Activated CD4-positive, alpha-beta memory T cell treated with anti-CD3 and anti-CD28 coated beads, Interleukin-2, amount 10 ng/mL, durations not matched to agents 7 days and 5 days (primary cell): ENCODE data around the gene COL6A1. TPM values are rescaled to one million over a fixed set of nuclear protein-coding genes. Genes with fewer than 3 reads are reported as not detected.

Source experiments
- CTCF ChIA-PET: fragments of 350-600 bp; sonication (Branson Sonifier 250); formaldehyde crosslinking; loops from one replicate; lab custom pipeline; 2021; ENCODE audit warnings: antibody characterized with exemption, inconsistent platforms; lab: Charles Lee
- POLR2A ChIA-PET: fragments of 350-600 bp; sonication (Branson Sonifier 250); formaldehyde crosslinking; loops from one replicate; lab custom pipeline; 2021; ENCODE audit warnings: antibody characterized with exemption; lab: Charles Lee
- DNase-seq: peaks from one replicate; pipeline ENCODE4 v3.0.0-alpha.2; 2020
- H3K27ac Mint-ChIP-seq: one replicate; pipeline ENCODE4 v1.8.0; 2021; ENCODE audit warnings: mild to moderate bottlenecking, mixed read lengths
- H3K27me3 Mint-ChIP-seq: one replicate; pipeline ENCODE4 v1.8.0; 2021; ENCODE audit warnings: mixed read lengths
- H3K36me3 Mint-ChIP-seq: one replicate; pipeline ENCODE4 v1.8.0; 2021; ENCODE audit warnings: low read depth, mixed read lengths
- H3K4me1 Mint-ChIP-seq: one replicate; pipeline ENCODE4 v1.8.0; 2021; ENCODE audit warnings: mixed read lengths
- H3K4me3 Mint-ChIP-seq: one replicate; pipeline ENCODE4 v1.8.0; 2021; ENCODE audit warnings: mild to moderate bottlenecking, mixed read lengths
- H3K9me3 Mint-ChIP-seq: one replicate; pipeline ENCODE4 v1.8.0; 2021; ENCODE audit warnings: mixed read lengths
- total RNA-seq, 2 experiments: library from RNA; stranded (reverse); gene quantifications; one replicate each; pipeline ENCODE4 v1.2.3, GENCODE V29; 2021

Gene COL6A1
- total RNA-seq, 2 experiments from 2014 or later, result 0.08 to 0.33 TPM

DNA sequence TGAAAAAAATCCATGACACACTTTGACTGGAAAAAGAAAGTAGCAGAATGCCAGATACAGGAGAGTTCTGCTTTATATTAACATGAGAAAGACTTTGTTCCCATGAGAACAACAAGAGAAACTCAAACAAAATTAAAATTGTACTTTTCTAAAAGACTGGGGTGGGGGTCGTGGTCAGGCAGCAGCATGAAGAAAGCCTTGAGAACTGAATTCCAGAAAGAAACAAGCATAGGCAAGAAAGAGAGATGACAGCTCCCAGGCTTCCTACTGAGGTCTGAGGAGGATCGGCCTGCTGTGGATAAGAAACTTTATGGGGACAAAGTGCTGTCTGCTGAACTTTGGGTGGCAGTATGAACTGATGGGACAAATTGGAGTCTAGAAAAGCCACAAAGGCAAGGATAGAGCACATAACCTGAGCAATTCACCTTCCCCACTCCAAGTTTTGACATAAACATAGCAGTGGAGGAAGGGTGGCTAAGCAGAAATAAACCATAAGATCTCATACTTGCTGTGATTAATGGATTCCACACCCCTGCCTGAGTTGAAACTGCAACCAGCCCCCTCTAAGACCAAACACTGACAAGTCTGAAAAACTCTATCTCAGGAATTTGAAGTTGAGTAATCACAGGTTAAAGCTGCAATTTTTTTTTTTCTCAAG is 43.7 kb downstream of the COL6A1 start:
- H3K27ac Mint-ChIP-seq, result no peak overlapping the region

DNA sequence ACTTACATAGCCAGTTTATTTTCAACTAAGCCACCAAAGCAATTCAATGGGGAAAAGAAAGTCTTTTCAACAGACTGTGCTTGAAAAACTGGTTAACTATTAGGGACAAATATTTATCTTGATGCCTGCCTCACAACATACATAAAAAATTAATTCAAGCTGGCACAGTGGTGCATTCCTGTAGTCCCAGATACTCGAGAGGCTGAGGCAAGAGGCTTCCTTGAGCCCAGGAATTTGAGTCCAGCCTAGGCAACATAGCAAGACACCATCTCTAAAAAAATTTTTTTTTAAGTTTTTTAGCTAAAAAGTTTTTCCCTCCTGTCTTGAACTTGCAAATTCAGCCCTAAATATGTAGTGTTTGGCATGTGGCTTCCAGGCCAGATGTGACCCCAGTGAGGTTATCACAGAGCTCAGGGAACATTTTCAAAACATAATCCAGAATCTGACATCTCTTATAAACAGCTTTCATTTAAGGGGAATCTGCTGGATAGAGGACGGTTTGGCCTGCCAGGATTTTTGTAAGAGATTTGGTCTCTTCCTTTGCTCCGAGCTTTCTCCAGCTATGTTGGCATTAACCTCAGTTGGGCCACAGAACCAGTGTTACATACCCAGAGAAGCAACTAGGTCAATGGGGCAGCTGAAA is 46.4 kb downstream of the COL6A1 start:
- Mint-ChIP-seq H3K36me3 (no peaks in the 10 kb centered on the region), H3K27ac (no peak overlapping the region), H3K9me3 (peaks cover 10% of the 10 kb centered on the region), H3K27me3 (peaks cover 26% of the 10 kb centered on the region), H3K4me1 (no peaks in the 10 kb centered on the region), H3K4me3 (no peak overlapping the region)
- DNase-seq, result no peak
- ChIA-PET POLR2A (no interaction called here), CTCF (no interaction called here)

More for the DNA sequence above, 43.7 kb downstream of the COL6A1 start:
- no peak for DNase-seq
- ChIA-PET CTCF (no interaction called here), POLR2A (no interaction called here)
- peaks cover 7% of the 10 kb centered on the region for H3K9me3 Mint-ChIP-seq
- H3K4me1 Mint-ChIP-seq, result no peaks in the 10 kb centered on the region
- H3K27me3 Mint-ChIP-seq, result peaks cover 26% of the 10 kb centered on the region
- no peak overlapping the region for H3K4me3 Mint-ChIP-seq
- no peaks in the 10 kb centered on the region for H3K36me3 Mint-ChIP-seq

DNA sequence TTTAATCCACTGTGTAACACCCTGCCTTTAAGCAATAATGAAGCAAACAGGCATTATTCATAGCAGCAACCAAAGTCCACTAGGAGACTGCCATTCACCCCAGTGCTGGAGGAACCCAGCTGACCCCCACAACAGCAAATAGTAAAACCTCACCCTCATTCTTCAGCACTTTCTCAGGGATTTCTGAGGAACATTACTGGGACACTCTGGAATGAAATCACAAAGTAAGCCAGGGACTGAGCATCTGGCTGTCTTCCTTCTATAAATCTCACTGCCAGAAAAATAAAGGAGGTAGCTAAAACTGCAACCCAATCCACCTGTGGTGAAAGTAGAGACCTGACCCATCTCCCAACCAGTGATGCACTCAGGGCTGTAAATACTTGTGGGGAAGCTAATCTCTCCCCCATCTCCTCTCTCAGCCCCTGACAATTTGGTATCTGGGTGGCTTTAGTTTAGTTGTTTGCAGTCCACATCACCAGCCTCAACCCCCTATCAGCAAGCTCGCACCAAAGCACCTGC is 47.1 kb downstream of the COL6A1 start:
- peaks cover 26% of the 10 kb centered on the region for H3K27me3 Mint-ChIP-seq
- no peak overlapping the region for H3K27ac Mint-ChIP-seq
- no peaks in the 10 kb centered on the region for H3K4me1 Mint-ChIP-seq
- H3K4me3 Mint-ChIP-seq, result no peak overlapping the region
- ChIA-PET CTCF (no interaction called here), POLR2A (no interaction called here)
- peaks cover 10% of the 10 kb centered on the region for H3K9me3 Mint-ChIP-seq
- H3K36me3 Mint-ChIP-seq, result no peaks in the 10 kb centered on the region
- no peak for DNase-seq

DNA sequence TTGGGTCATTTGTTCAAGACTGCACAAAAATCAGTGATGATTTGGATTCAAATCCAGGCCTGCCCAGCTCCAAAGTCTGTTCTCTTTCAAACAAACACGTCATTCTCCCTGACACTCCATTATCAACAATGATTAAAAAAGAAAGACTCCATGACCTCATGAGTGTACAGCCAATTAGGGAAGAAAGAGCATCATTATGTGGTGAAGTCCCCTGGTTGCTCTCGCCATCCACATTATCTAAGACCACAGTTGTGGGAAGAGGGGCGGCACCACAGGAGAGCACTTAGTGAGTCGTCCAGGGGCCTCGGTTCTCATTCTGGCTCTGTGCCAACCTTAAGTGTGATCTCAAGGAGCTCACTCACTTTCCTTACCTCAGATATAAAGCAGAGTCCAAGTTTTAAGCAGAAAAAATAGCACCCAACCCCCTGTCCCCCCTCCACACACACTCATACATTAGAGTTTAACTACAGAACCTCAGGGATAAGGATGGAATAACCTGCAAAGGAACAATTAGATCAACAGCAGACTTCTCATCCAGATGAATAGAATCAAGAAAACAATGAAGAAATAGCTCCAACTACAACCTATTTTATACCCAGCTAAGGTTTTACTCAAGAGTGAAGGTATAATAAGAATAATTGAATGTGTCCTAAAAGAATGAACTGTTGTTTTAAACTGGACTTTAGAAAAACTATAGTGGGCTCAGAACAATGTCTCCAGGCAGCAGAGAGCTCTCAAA is 47.8 kb downstream of the COL6A1 start:
- Mint-ChIP-seq H3K27ac (no peak overlapping the region), H3K4me3 (no peak overlapping the region), H3K27me3 (peaks cover 26% of the 10 kb centered on the region), H3K36me3 (no peaks in the 10 kb centered on the region), H3K4me1 (no peaks in the 10 kb centered on the region), H3K9me3 (peaks cover 10% of the 10 kb centered on the region)
- POLR2A ChIA-PET, result no interaction called here
- DNase-seq, result no peak
- CTCF ChIA-PET, result no interaction called here

DNA sequence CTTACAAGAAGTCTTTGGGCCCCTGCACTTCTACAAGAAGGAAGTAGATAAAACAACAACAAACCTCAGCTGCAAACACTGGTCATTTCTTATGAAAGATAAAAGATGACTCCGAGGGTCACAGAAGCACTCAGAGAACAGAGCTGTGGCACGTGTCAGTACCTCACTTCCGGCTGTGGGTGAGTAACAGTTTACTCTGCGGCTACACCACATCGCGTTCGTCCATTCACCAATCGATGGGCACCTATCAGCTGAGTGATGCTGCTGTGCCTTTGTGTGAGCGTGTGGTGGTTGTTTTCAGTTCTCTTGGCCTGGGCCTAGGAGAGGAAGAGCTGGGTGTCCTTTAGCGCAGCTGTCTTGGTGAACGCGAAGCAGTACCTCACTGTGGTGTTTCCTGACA is 49.9 kb downstream of the COL6A1 start:
- CTCF ChIA-PET, result no interaction called here
- POLR2A ChIA-PET, result no interaction called here
- no peak overlapping the region for H3K4me3 Mint-ChIP-seq
- peaks cover 16% of the 10 kb centered on the region for H3K27me3 Mint-ChIP-seq
- H3K36me3 Mint-ChIP-seq, result no peaks in the 10 kb centered on the region
- H3K27ac Mint-ChIP-seq, result no peak overlapping the region
- DNase-seq, result no peak
- H3K4me1 Mint-ChIP-seq, result no peaks in the 10 kb centered on the region
- peaks cover 10% of the 10 kb centered on the region for H3K9me3 Mint-ChIP-seq

DNA sequence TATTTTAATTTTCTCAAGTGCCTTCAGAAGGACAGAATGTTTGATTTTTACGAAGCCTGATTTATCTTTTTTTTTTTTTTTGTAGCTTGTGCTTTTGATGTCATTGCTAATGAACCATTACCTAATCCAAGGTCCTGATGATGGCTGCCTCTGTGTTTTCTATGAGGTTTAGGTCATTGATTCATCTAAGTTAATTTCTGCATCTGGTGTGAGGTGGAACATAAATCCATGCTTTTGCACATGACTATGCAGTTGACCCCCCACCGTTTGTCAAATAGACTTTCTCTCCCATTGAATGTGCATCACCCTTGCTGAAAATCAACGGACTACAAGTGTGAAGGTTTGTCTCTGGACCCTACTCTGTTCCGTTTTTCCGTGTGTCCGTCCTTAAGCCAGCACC is 50.5 kb downstream of the COL6A1 start:
- Mint-ChIP-seq H3K4me3 (no peak overlapping the region), H3K36me3 (no peaks in the 10 kb centered on the region), H3K9me3 (peaks cover 10% of the 10 kb centered on the region), H3K27me3 (peaks cover 12% of the 10 kb centered on the region), H3K27ac (no peak overlapping the region), H3K4me1 (no peaks in the 10 kb centered on the region)
- POLR2A ChIA-PET, result no interaction called here
- DNase-seq, result no peak
- CTCF ChIA-PET, result no interaction called here

DNA sequence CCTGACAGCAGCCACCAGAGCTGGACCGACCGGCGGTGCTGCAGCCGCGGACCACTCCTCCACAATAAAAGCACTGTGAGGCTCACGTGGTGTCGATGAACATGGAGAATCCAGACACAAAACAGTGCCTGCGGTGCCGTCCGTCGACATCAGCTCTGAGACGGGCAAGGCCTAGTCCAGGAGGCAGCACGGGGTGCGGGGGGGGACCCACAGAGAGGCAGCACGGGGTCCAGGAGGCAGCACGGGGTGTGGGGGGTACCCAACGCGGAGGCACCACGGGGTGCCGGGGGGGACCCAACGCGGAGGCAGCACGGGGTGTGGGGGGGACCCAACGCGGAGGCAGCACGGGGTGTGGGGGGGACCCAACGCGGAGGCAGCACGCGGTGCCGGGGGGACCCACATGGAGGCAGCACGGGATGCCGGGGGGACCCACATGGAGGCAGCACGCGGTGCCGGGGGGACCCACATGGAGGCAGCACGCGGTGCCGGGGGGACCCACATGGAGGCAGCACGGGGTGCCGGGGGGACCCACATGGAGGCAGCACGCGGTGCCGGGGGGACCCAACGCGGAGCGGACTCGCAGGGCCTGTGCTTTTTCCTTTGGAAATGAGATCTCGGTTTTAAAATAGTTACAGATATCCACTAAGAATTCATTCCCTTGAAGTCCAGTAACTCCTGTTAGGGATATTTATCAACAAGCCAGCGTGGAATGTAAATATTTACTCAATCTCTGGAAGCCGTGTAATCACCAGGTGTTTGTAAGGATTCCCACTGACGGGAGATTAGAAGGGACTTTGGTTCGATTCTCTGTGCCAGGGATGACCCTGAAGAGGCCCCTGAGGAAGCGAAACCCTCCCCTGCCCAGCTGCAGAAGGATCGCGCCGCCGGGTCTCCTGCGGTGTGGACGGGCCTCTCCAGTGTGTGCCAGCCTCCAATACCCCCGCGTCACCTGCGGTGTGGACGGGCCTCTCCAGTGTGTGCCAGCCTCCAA is 52.1 kb downstream of the COL6A1 start:
- Mint-ChIP-seq H3K36me3 (no peaks in the 10 kb centered on the region), H3K4me3 (no peak overlapping the region), H3K9me3 (peaks cover 10% of the 10 kb centered on the region), H3K4me1 (no peaks in the 10 kb centered on the region), H3K27ac (no peak overlapping the region), H3K27me3 (peaks cover 9% of the 10 kb centered on the region)
- DNase-seq, result no peak
- CTCF ChIA-PET, result no interaction called here
- POLR2A ChIA-PET, result no interaction called here

DNA sequence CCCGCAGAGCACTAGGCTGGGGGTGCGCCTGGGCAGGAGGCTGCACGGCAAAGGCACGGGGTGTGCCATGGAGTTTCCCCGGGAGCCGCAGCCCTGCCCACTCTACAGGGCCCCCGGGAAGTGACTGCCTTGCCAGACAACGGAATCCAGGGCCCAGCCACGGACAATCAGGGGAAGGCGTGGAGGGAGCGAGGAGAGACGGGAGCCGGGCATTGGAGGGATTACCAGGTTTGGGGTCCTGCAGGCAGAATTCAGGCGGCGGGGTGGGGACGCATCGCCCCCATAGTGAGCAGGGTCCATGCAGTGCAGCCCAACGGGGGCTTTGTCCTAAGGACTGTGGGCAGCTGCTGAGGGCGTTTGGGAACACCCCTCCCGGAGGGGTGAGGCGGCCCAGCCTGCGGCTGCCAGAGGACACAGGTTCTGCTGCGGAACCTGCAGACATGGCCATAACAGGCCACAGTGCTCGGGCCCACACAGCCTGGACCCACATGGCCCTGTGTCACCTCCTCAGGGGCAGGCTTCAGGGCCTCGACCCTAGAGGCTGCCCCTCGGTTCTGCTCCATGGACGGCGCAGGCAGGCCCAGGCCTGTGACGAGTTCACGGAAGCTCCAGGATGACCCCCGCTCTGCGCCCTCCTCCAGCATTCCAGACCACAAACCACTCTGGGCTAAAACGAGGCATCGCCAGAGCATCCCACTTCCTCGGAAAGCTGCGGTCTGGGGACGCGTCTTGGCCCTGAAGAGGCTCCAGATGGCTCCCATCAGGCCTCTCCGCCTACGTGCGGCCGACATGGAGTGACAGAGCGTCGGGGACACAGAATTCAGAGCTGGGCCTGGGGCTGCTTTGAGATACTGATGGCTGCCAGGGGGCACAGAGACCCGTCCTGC is 54.5 kb downstream of the COL6A1 start:
- Mint-ChIP-seq H3K27ac (no peak overlapping the region), H3K4me3 (no peak overlapping the region), H3K9me3 (peaks cover 3% of the 10 kb centered on the region), H3K4me1 (no peaks in the 10 kb centered on the region), H3K36me3 (no peaks in the 10 kb centered on the region), H3K27me3 (peaks cover 2% of the 10 kb centered on the region)
- CTCF ChIA-PET, result no interaction called here
- DNase-seq, result no peak
- POLR2A ChIA-PET, result no interaction called here

DNA sequence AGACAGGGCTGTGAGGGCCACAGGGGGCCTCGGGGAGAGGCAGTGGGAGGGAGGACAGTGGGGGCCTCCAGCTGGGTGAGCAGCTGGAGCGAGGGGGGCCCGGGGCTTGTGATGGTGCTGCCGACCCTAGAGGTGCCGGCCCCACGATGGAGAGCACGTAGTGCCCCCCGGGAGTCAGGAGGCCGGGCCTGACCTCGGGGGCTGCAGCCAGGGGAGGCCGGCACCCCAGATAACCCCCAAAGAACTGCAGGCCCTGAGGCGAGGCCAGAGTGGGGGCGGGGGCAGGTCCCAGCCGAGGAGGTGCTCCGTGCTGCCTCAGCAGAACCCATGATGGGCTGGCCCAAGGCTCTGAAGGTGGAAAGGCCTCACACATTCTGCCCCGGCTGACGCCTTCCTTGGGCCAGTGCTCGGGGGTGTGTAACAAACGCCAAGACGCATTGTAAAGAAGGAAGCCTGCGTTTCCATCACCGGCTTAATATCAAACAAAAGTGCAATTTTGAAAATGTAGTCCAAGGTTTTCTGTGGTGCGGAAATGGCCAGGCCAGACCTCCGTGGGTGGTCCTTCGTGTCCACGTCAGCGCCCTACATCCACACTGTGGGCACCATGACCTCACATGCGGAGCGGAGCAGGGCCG is 55.2 kb downstream of the COL6A1 start:
- POLR2A ChIA-PET, result no interaction called here
- CTCF ChIA-PET, result no interaction called here
- Mint-ChIP-seq H3K27ac (no peak overlapping the region), H3K4me1 (no peaks in the 10 kb centered on the region), H3K36me3 (no peaks in the 10 kb centered on the region), H3K4me3 (no peak overlapping the region), H3K27me3 (peaks cover 2% of the 10 kb centered on the region), H3K9me3 (peaks cover 3% of the 10 kb centered on the region)
- DNase-seq, result no peak

DNA sequence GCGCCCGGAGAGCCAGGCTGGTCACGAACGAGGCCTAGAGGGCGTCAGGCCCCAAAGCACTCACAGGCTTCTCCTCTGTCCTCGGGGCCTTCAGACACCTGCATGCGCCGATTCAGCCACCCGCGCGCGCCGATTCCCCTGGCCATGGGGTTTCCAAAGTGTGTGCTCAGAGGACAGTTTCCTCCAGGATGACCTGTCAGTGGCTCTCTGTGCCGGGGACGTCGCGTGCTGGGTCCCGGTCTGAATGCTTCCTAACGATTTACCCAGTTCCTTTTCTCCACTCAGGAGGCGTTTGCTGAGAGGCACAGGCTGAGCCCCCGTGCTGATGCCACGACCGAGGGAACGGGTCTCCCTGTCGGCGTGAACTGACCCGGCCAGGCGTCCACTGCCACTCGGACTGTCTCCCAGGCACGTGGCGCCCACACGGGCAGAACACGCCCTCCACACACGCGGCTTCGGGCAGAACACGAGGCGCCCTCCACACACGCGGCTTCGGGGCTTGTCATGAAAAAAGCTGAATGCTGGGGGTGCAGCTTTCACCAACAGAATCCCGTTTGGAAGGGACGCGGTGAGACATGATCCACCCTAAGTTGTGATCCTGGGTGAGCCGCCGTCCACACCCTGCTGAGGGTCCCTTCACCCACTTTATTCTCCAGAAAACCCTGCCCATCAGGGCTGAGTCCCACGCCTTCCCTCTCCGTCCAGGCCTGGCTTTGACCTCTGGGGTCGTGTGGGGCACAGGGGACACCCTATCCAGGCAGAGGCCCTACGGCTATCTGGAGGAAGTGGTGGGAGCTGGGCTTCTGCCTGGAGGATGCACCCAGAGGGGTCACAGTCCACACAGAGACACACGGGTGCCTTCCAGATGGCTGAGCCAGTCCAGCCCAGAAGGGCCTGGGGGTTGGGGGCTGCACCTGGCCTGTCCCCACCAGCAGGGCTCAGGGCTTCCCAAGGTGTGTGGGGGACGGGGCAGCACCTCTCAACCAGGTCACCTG is 56.1 kb downstream of the COL6A1 start:
- Mint-ChIP-seq H3K4me3 (no peak overlapping the region), H3K27ac (no peak overlapping the region), H3K27me3 (no peaks in the 10 kb centered on the region), H3K9me3 (no peaks in the 10 kb centered on the region), H3K36me3 (no peaks in the 10 kb centered on the region), H3K4me1 (no peaks in the 10 kb centered on the region)
- ChIA-PET POLR2A (no interaction called here), CTCF (no interaction called here)
- DNase-seq, result no peak

DNA sequence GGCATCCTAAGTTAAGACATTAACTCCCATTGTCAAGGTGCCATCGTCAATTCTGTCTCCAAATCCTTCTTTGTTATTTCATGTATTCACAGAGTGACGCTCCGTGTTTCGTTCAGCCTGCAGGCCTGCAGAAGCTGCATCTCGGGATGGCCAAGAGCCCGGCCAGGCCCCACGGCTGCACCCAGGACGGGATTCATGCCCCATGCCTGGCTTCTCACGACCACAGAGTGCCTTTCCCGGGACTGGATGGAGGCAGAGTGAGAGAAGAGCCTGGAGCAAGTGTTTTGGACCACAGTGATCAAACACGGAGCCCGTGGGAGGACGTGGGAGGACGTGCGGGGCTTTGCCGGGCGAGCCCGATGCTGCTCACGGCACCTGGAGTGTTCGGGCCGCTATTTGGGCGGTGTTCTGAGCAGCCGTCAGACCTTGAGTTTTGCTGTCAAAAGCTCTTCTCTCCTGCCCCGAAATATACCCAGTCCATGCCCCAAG is 56.8 kb downstream of the COL6A1 start:
- DNase-seq, result no peak
- Mint-ChIP-seq H3K36me3 (no peaks in the 10 kb centered on the region), H3K4me3 (no peak overlapping the region), H3K27ac (no peak overlapping the region), H3K27me3 (no peaks in the 10 kb centered on the region), H3K4me1 (no peaks in the 10 kb centered on the region), H3K9me3 (no peaks in the 10 kb centered on the region)
- ChIA-PET CTCF (no interaction called here), POLR2A (no interaction called here)
